ENCODE results near the gene AGBL2. TPM values are rescaled to one million over a fixed set of nuclear protein-coding genes. Genes with fewer than 3 reads are reported as not detected.

Gene AGBL2
- total RNA-seq, 2 experiments from 2014 or later, result 2.0 to 8.4 TPM

DNA sequence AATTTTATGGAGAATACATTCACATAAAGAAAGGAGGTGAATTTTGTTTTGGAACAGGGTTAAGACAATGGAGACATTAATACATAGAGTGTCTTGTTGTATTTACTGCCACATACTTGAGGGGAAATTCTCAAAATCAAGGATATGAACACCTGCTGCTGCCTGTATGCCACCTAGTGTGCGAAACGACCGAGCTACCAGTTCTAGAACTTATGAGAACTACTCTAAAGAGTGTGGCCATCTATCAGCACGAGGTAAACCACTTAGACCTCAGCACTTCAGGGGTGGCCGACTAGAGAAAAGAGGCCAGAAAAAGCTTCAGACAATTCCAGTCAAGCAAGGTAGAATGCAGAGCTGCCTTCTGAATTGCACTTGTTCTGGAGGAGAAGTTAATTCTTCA, 1.5 kb upstream of the AGBL2 start:
- intact Hi-C loops (cut with micrococcal nuclease; ENCODE audit: unreplicated experiment), result loop anchor here (10.0 kb wide), 1 partner anchor 142 kb away; the partner anchor contains the start of genes KBTBD4 and NDUFS3
- ChIA-PET POLR2A (interaction anchor here (0.5 to 1.8 kb wide), 5 partner anchors 9 to 88 kb away, joined by 3 to 7 read pairs (median 5); no protein-coding TSS in a partner anchor), CTCF (ENCODE audit: unreplicated experiment) (no interaction called here)
- TF ChIP-seq EZH2phosphoT487 (IDR thresholded peaks at IDR 0.05; ENCODE audit: borderline replicate concordance, low read depth, low read length), result no peak
- TF ChIP-seq, protein P1, sequence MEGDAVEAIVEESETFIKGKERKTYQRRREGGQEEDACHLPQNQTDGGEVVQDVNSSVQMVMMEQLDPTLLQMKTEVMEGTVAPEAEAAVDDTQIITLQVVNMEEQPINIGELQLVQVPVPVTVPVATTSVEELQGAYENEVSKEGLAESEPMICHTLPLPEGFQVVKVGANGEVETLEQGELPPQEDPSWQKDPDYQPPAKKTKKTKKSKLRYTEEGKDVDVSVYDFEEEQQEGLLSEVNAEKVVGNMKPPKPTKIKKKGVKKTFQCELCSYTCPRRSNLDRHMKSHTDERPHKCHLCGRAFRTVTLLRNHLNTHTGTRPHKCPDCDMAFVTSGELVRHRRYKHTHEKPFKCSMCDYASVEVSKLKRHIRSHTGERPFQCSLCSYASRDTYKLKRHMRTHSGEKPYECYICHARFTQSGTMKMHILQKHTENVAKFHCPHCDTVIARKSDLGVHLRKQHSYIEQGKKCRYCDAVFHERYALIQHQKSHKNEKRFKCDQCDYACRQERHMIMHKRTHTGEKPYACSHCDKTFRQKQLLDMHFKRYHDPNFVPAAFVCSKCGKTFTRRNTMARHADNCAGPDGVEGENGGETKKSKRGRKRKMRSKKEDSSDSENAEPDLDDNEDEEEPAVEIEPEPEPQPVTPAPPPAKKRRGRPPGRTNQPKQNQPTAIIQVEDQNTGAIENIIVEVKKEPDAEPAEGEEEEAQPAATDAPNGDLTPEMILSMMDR (conservative IDR thresholded peaks at IDR 0.05; ENCODE audit: low read length), result peak; percentile 55
- Histone ChIP-seq H3K4me2 (ENCODE audit: low read length) (no peak overlapping the region), H3K9me2 (ENCODE audit: insufficient read depth, low read length) (no peaks in the 10 kb centered on the region), H2AFZ (ENCODE audit: low read length) (no peak overlapping the region), H3K36me3 (ENCODE audit: insufficient read depth, low read length) (peaks cover 62% of the 10 kb centered on the region), H3K4me3 (ENCODE audit: low read depth, low read length, poor library complexity, severe bottlenecking) (no peak overlapping the region), H3K4me1 (ENCODE audit: insufficient read depth, low read length, poor library complexity, severe bottlenecking) (peaks cover 16% of the 10 kb centered on the region), H3K9me3 (ENCODE audit: low read length) (no peaks in the 10 kb centered on the region), H3K79me2 (ENCODE audit: insufficient read depth, low read depth, low read length) (no peaks in the 10 kb centered on the region), H4K20me1 (ENCODE audit: insufficient read depth, low read length) (no peaks in the 10 kb centered on the region), H3K27ac (ENCODE audit: low read depth, low read length, poor library complexity, severe bottlenecking) (peak overlapping the region; percentile 23)
- peak; percentile 44 for DNase-seq (ENCODE audit: low spot score)
- TSS peak; percentile 72 for BruUV-seq (replicated peaks)

DNA sequence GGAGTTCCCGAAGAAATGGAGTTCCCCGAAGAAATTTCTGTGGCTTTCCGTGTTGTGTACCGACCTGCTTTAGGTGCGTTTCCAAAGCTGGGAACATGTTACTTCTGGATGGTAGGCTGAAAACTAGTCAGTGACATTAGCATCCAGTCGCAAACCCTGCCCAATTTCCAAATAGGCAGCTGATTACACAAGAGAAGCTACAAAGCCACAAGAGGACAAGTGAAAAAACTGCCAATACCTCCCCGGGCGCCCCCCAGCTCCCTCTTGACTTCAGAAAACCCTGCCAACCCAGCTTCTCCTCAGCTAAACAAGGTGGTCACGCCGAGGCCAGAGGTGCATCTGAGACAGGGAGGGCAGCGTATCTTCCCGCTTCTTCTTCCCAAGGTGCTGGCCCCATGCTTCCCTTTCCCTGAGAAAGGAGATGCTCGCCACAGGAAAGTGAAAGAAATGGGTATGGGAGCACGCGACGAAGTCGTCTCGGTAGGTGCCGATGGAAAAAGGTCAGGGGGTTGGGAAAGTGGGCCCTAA, 551 bp downstream of the AGBL2 start:
- peak overlapping the region; percentile 43 for H3K27ac ChIP-seq (ENCODE audit: low read depth, low read length, poor library complexity, severe bottlenecking)
- H3K4me2 ChIP-seq (ENCODE audit: low read length), result peak overlapping the region; percentile 94
- peaks cover 16% of the 10 kb centered on the region for H3K4me1 ChIP-seq (ENCODE audit: insufficient read depth, low read length, poor library complexity, severe bottlenecking)
- DNase-seq (ENCODE audit: low spot score), result no peak
- H3K79me2 ChIP-seq (ENCODE audit: insufficient read depth, low read depth, low read length), result no peaks in the 10 kb centered on the region
- H3K36me3 ChIP-seq (ENCODE audit: insufficient read depth, low read length), result peaks cover 44% of the 10 kb centered on the region
- BruUV-seq (replicated peaks), result TSS peak; percentile 53
- intact Hi-C loops (cut with micrococcal nuclease; ENCODE audit: unreplicated experiment), result loop anchor here (2.0 to 10.0 kb wide), 2 partner anchors 72 to 140 kb away; partner anchors contain the start of genes KBTBD4, MTCH2 and NDUFS3
- no peaks in the 10 kb centered on the region for H3K9me3 ChIP-seq (ENCODE audit: low read length)
- H2AFZ ChIP-seq (ENCODE audit: low read length), result peak overlapping the region; percentile 62; the same call in 1 of the 2 replicates
- H3K9me2 ChIP-seq (ENCODE audit: insufficient read depth, low read length), result no peaks in the 10 kb centered on the region
- no peaks in the 10 kb centered on the region for H4K20me1 ChIP-seq (ENCODE audit: insufficient read depth, low read length)
- H3K4me3 ChIP-seq (ENCODE audit: low read depth, low read length, poor library complexity, severe bottlenecking), result peak overlapping the region; percentile 69
- POLR2A ChIA-PET, result interaction anchor here (0.6 to 2.3 kb wide), 9 partner anchors 9 to 849 kb away, joined by 3 to 14 read pairs (median 3); no protein-coding TSS in a partner anchor
- no peak for TF ChIP-seq EZH2phosphoT487 (IDR thresholded peaks at IDR 0.05; ENCODE audit: borderline replicate concordance, low read depth, low read length)
- TF ChIP-seq, protein P1 (conservative IDR thresholded peaks at IDR 0.05; ENCODE audit: low read length), result no peak
- CTCF ChIA-PET (ENCODE audit: unreplicated experiment), result no interaction called here

GRCh38 chr11:47711816-47712215, 3.4 kb downstream of the AGBL2 start:
- no peaks in the 10 kb centered on the region for H3K9me3 ChIP-seq (ENCODE audit: low read length)
- H3K4me1 ChIP-seq (ENCODE audit: insufficient read depth, low read length, poor library complexity, severe bottlenecking), result peaks cover 16% of the 10 kb centered on the region
- no TSS peak for BruUV-seq (replicated peaks)
- no peaks in the 10 kb centered on the region for H3K79me2 ChIP-seq (ENCODE audit: insufficient read depth, low read depth, low read length)
- H2AFZ ChIP-seq (ENCODE audit: low read length), result no peak overlapping the region
- H3K4me3 ChIP-seq (ENCODE audit: low read depth, low read length, poor library complexity, severe bottlenecking), result no peak overlapping the region
- ChIA-PET POLR2A (no interaction called here), CTCF (ENCODE audit: unreplicated experiment) (no interaction called here)
- H4K20me1 ChIP-seq (ENCODE audit: insufficient read depth, low read length), result no peaks in the 10 kb centered on the region
- no peaks in the 10 kb centered on the region for H3K9me2 ChIP-seq (ENCODE audit: insufficient read depth, low read length)
- no peak overlapping the region for H3K27ac ChIP-seq (ENCODE audit: low read depth, low read length, poor library complexity, severe bottlenecking)
- intact Hi-C loops (cut with micrococcal nuclease; ENCODE audit: unreplicated experiment), result loop anchor here (10.0 kb wide), 1 partner anchor 137 kb away; the partner anchor contains the start of genes KBTBD4 and NDUFS3
- H3K36me3 ChIP-seq (ENCODE audit: insufficient read depth, low read length), result peaks cover 15% of the 10 kb centered on the region
- TF ChIP-seq, protein P1 (conservative IDR thresholded peaks at IDR 0.05; ENCODE audit: low read length), result no peak
- no peak for DNase-seq (ENCODE audit: low spot score)
- no peak overlapping the region for H3K4me2 ChIP-seq (ENCODE audit: low read length)
